Activated naive CD4-positive, alpha-beta T cell treated with anti-CD3 and anti-CD28 coated beads, Interleukin-2, amount 10 ng/mL, durations not matched to agents 7 days and 5 days (primary cell): ENCODE data around the gene MLN.

Source experiments
- CTCF ChIA-PET: fragments of 350-600 bp; sonication (Branson Sonifier 250); formaldehyde crosslinking; loops from one replicate; lab custom pipeline; 2021; ENCODE audit warnings: antibody characterized with exemption; lab: Charles Lee
- DNase-seq: peaks from one replicate; pipeline ENCODE4 v3.0.0-alpha.2; 2020
- H3K27ac Mint-ChIP-seq: one replicate; pipeline ENCODE4 v1.8.0; 2021; ENCODE audit warnings: mild to moderate bottlenecking, moderate library complexity, mixed read lengths
- H3K27me3 Mint-ChIP-seq: one replicate; pipeline ENCODE4 v1.8.0; 2021; ENCODE audit warnings: mild to moderate bottlenecking, mixed read lengths
- H3K36me3 Mint-ChIP-seq: one replicate; pipeline ENCODE4 v1.8.0; 2021; ENCODE audit warnings: mixed read lengths
- H3K4me1 Mint-ChIP-seq: one replicate; pipeline ENCODE4 v1.8.0; 2021; ENCODE audit warnings: mixed read lengths
- H3K4me3 Mint-ChIP-seq: one replicate; pipeline ENCODE4 v1.8.0; 2021; ENCODE audit warnings: mild to moderate bottlenecking, moderate library complexity, mixed read lengths
- H3K9me3 Mint-ChIP-seq: one replicate; pipeline ENCODE4 v1.8.0; 2021; ENCODE audit warnings: mixed read lengths

MLN gene

GRCh38 chr6:33803571-33804053 lies at the start of gene MLN:
Gene MLN (minus strand): TSS chr6:33804003. CDS start chr6:33801163, 2,840 bp downstream.
- Mint-ChIP-seq H3K27me3 (peaks cover 75% of the 10 kb centered on the region), H3K27ac (no peak within 1 kb of the TSS), H3K36me3 (no peaks in the 10 kb centered on the region), H3K4me1 (peaks cover 18% of the 10 kb centered on the region), H3K4me3 (no peak within 1 kb of the TSS), H3K9me3 (no peaks in the 10 kb centered on the region)
- CTCF ChIA-PET: no interaction called here
- DNase-seq: no peak

GRCh38 chr6:33853026-33853425 lies 49.2 kb upstream of the MLN start:
- Mint-ChIP-seq H3K9me3 (no peaks in the 10 kb centered on the region), H3K4me1 (peaks cover 26% of the 10 kb centered on the region), H3K36me3 (no peaks in the 10 kb centered on the region), H3K4me3 (no peak overlapping the region), H3K27me3 (peaks cover 98% of the 10 kb centered on the region), H3K27ac (no peak overlapping the region)
- DNase-seq: no peak
- CTCF ChIA-PET: interaction anchor here (10.9 kb wide), 1 partner anchor 174 kb away, joined by 118 read pairs; no protein-coding TSS in a partner anchor

GRCh38 chr6:33851959-33852358 lies 48.2 kb upstream of the MLN start:
- DNase-seq: peak; percentile 59
- Mint-ChIP-seq H3K36me3 (no peaks in the 10 kb centered on the region), H3K4me1 (peaks cover 16% of the 10 kb centered on the region), H3K9me3 (no peaks in the 10 kb centered on the region), H3K4me3 (no peak overlapping the region), H3K27ac (no peak overlapping the region), H3K27me3 (peaks cover 98% of the 10 kb centered on the region)
- CTCF ChIA-PET: interaction anchor here (0.7 to 10.9 kb wide), 3 partner anchors 81 to 175 kb away, joined by 3 to 118 read pairs (median 4); no protein-coding TSS in a partner anchor

- CTCF ChIA-PET: interaction anchor here (0.7 to 10.9 kb wide), 6 partner anchors 11 to 176 kb away, joined by 3 to 118 read pairs (median 4); no protein-coding TSS in a partner anchor
- Mint-ChIP-seq H3K36me3 (no peaks in the 10 kb centered on the region), H3K27ac (no peak overlapping the region), H3K9me3 (no peaks in the 10 kb centered on the region), H3K4me3 (no peak overlapping the region), H3K4me1 (peaks cover 7% of the 10 kb centered on the region), H3K27me3 (peaks cover 92% of the 10 kb centered on the region)
- no peak for DNase-seq
Measured at GRCh38 chr6:33850869-33851541, 47.2 kb upstream of the MLN start.

GRCh38 chr6:33850296-33850695 lies 46.5 kb upstream of the MLN start:
- H3K4me1 Mint-ChIP-seq: no peaks in the 10 kb centered on the region
- H3K4me3 Mint-ChIP-seq: no peak overlapping the region
- no peaks in the 10 kb centered on the region for H3K36me3 Mint-ChIP-seq
- H3K27ac Mint-ChIP-seq: no peak overlapping the region
- no peaks in the 10 kb centered on the region for H3K9me3 Mint-ChIP-seq
- peaks cover 90% of the 10 kb centered on the region for H3K27me3 Mint-ChIP-seq
- CTCF ChIA-PET: interaction anchor here (0.9 to 10.9 kb wide), 5 partner anchors 11 to 176 kb away, joined by 3 to 118 read pairs (median 3); no protein-coding TSS in a partner anchor
- no peak for DNase-seq

GRCh38 chr6:33849500-33850075 lies 45.8 kb upstream of the MLN start:
- no peaks in the 10 kb centered on the region for H3K4me1 Mint-ChIP-seq
- DNase-seq: no peak
- H3K4me3 Mint-ChIP-seq: no peak overlapping the region
- H3K9me3 Mint-ChIP-seq: no peaks in the 10 kb centered on the region
- CTCF ChIA-PET: interaction anchor here (1.1 to 10.9 kb wide), 2 partner anchors 10 to 177 kb away, joined by 3 to 118 read pairs; no protein-coding TSS in a partner anchor
- no peak overlapping the region for H3K27ac Mint-ChIP-seq
- peaks cover 85% of the 10 kb centered on the region for H3K27me3 Mint-ChIP-seq
- H3K36me3 Mint-ChIP-seq: no peaks in the 10 kb centered on the region

- H3K27ac Mint-ChIP-seq: no peak overlapping the region
- H3K36me3 Mint-ChIP-seq: no peaks in the 10 kb centered on the region
- H3K27me3 Mint-ChIP-seq: peaks cover 83% of the 10 kb centered on the region
- DNase-seq: no peak
- CTCF ChIA-PET: interaction anchor here (10.9 kb wide), 1 partner anchor 178 kb away, joined by 118 read pairs; no protein-coding TSS in a partner anchor
- no peak overlapping the region for H3K4me3 Mint-ChIP-seq
- no peaks in the 10 kb centered on the region for H3K4me1 Mint-ChIP-seq
- H3K9me3 Mint-ChIP-seq: no peaks in the 10 kb centered on the region
Measured at GRCh38 chr6:33848484-33848883, 44.7 kb upstream of the MLN start.

- H3K27ac Mint-ChIP-seq: no peak overlapping the region
- H3K4me3 Mint-ChIP-seq: no peak overlapping the region
- no peaks in the 10 kb centered on the region for H3K36me3 Mint-ChIP-seq
- no peaks in the 10 kb centered on the region for H3K4me1 Mint-ChIP-seq
- peaks cover 83% of the 10 kb centered on the region for H3K27me3 Mint-ChIP-seq
- H3K9me3 Mint-ChIP-seq: no peaks in the 10 kb centered on the region
- DNase-seq: no peak
- CTCF ChIA-PET: interaction anchor here (10.9 kb wide), 1 partner anchor 179 kb away, joined by 118 read pairs; no protein-coding TSS in a partner anchor
Measured at GRCh38 chr6:33847867-33848266, 44.1 kb upstream of the MLN start.

- DNase-seq: no peak
- Mint-ChIP-seq H3K27me3 (peaks cover 82% of the 10 kb centered on the region), H3K36me3 (no peaks in the 10 kb centered on the region), H3K27ac (no peak overlapping the region), H3K4me1 (no peaks in the 10 kb centered on the region), H3K4me3 (no peak overlapping the region), H3K9me3 (no peaks in the 10 kb centered on the region)
- CTCF ChIA-PET: no interaction called here
Measured at GRCh38 chr6:33847078-33847477, 43.3 kb upstream of the MLN start.

GRCh38 chr6:33846226-33846625 lies 42.4 kb upstream of the MLN start:
- H3K9me3 Mint-ChIP-seq: no peaks in the 10 kb centered on the region
- DNase-seq: no peak
- H3K4me3 Mint-ChIP-seq: no peak overlapping the region
- H3K36me3 Mint-ChIP-seq: no peaks in the 10 kb centered on the region
- no peak overlapping the region for H3K27ac Mint-ChIP-seq
- CTCF ChIA-PET: no interaction called here
- no peaks in the 10 kb centered on the region for H3K4me1 Mint-ChIP-seq
- peaks cover 76% of the 10 kb centered on the region for H3K27me3 Mint-ChIP-seq

GRCh38 chr6:33845031-33845745 lies 41.4 kb upstream of the MLN start:
- H3K36me3 Mint-ChIP-seq: no peaks in the 10 kb centered on the region
- no peak for DNase-seq
- H3K4me3 Mint-ChIP-seq: no peak overlapping the region
- H3K4me1 Mint-ChIP-seq: peaks cover 5% of the 10 kb centered on the region
- no peaks in the 10 kb centered on the region for H3K9me3 Mint-ChIP-seq
- H3K27me3 Mint-ChIP-seq: peaks cover 66% of the 10 kb centered on the region
- CTCF ChIA-PET: no interaction called here
- no peak overlapping the region for H3K27ac Mint-ChIP-seq

GRCh38 chr6:33843131-33844121 lies 39.6 kb upstream of the MLN start:
- Mint-ChIP-seq H3K4me3 (no peak overlapping the region), H3K9me3 (no peaks in the 10 kb centered on the region), H3K27ac (no peak overlapping the region), H3K4me1 (peaks cover 15% of the 10 kb centered on the region), H3K27me3 (peaks cover 56% of the 10 kb centered on the region), H3K36me3 (no peaks in the 10 kb centered on the region)
- CTCF ChIA-PET: interaction anchor here (1.1 to 1.4 kb wide), 2 partner anchors 13 to 17 kb away, joined by 3 read pairs; no protein-coding TSS in a partner anchor
- DNase-seq: no peak

GRCh38 chr6:33841868-33842267 lies 38.1 kb upstream of the MLN start:
- H3K4me1 Mint-ChIP-seq: peaks cover 15% of the 10 kb centered on the region
- no peak for DNase-seq
- peaks cover 57% of the 10 kb centered on the region for H3K27me3 Mint-ChIP-seq
- H3K36me3 Mint-ChIP-seq: no peaks in the 10 kb centered on the region
- H3K4me3 Mint-ChIP-seq: no peak overlapping the region
- H3K9me3 Mint-ChIP-seq: no peaks in the 10 kb centered on the region
- no peak overlapping the region for H3K27ac Mint-ChIP-seq
- CTCF ChIA-PET: interaction anchor here (0.7 to 1.3 kb wide), 2 partner anchors 71 to 581 kb away, joined by 3 read pairs; no protein-coding TSS in a partner anchor
